Transverse colon (tissue), 4 donors: Measurements from ENCODE around the gene EEF1AKMT2. TPM values are rescaled to one million over a fixed set of nuclear protein-coding genes. Genes with fewer than 3 reads are reported as not detected.
A peak's percentile ranks its signal among the peaks of the same experiment; 100 is the strongest.

Experiments
- DNase-seq: peaks from one replicate; pipeline ENCODE4 v3.0.0-alpha.2; 2019
- H3K27ac ChIP-seq, 4 donors: fragments of 200-600 bp; sonication (generic); 2 replicates each; pipeline ENCODE4 v1.5.1; 2016 to 2018; ENCODE audit warnings: inconsistent platforms in 4 of 4
- H3K27me3 ChIP-seq: fragments of 200-600 bp; sonication (generic); 2 replicates; pipeline ENCODE4 v1.5.1; 2017; ENCODE audit warnings: inconsistent platforms
- H3K36me3 ChIP-seq, 4 donors: fragments of 200-600 bp; sonication (generic); 2 replicates each; pipeline ENCODE4 v1.5.1; 2017 to 2019; ENCODE audit warnings: inconsistent platforms in 4 of 4
- H3K4me1 ChIP-seq, 4 donors: fragments of 200-600 bp; sonication (generic); 2 replicates each; pipeline ENCODE4 v1.5.1; 2017 to 2020; ENCODE audit warnings: inconsistent platforms in 4 of 4
- H3K4me3 ChIP-seq, 4 donors: fragments of 200-600 bp; sonication (generic); 1 replicate in 1 of 4; 2 replicates in 3 of 4; pipeline versions ENCODE4 v1.5.1 to v1.6.1; 2017 to 2019; ENCODE audit warnings: inconsistent platforms in 4 of 4
- H3K9me3 ChIP-seq, 2 donors: fragments of 200-600 bp; sonication (generic); 2 replicates each; pipeline ENCODE4 v1.5.1; 2017 to 2019; ENCODE audit warnings: inconsistent platforms in 2 of 2
- EP300 ChIP-seq: sonication (generic); formaldehyde crosslinking; IDR thresholded peaks from one replicate; pipeline ENCODE4 v1.6.1; 2017; ENCODE audit warnings: antibody characterized with exemption, low read depth
- POLR2A ChIP-seq: fragments of 450-650 bp; IDR thresholded peaks from one replicate; pipeline ENCODE4 v1.6.1; 2016; ENCODE audit warnings: antibody characterized with exemption, mild to moderate bottlenecking, moderate library complexity
- POLR2AphosphoS5 ChIP-seq, 3 donors: sonication (generic); formaldehyde crosslinking; IDR thresholded peaks; one replicate each; pipeline ENCODE4 v1.6.1; 2016; ENCODE audit warnings: antibody characterized with exemption in 3 of 3
- WGBS, 2 donors: methylation state at CpG; one replicate each; pipeline ENCODE4 v1.1.5; 2018; ENCODE audit warnings: low coverage in 1 of 2; 5-methylcytosine and 5-hydroxymethylcytosine counted together
- in situ Hi-C, 4 donors: fragments of 200-750 bp; cut with MboI; loops; one replicate each; pipeline versions ENCODE4 v1.15.0 to v1.15.1; 2017; ENCODE audit warnings: low sequenced_read_pairs in 3 of 4, low pct_ligation_motif_present in 1 of 4, low pct_unique_long_range_greater_than_20kb in 1 of 4
- intact Hi-C: fragments of 100-400 bp; cut with DNase I; formaldehyde crosslinking; loops from one replicate; pipeline ENCODE4 v1.15.1; 2023; ENCODE audit warnings: low total_unique reads
- small RNA-seq, 4 donors: library from RNA; depleted of rRNA; stranded (forward); fragments of <200 nt; gene quantifications; one replicate each; pipeline ENCODE3, GENCODE V24; 2016
- total RNA-seq, 4 donors: library from RNA; depleted of rRNA; stranded (reverse); fragments of >200 nt; gene quantifications; one replicate each; pipeline ENCODE4 v1.1.0, GENCODE V29; 2016
- TF ChIP-seq, protein P1 (sequence below), 5 experiments: fragments of 200-600 bp in 3 of 5; fragments of 450-650 bp in 2 of 5; sonication (generic) in 3 of 5; IDR thresholded peaks; 1 replicate in 2 of 5; 2 replicates in 3 of 5; pipeline ENCODE4 v1.5.1; 2016 to 2017; ENCODE audit warnings: antibody characterized with exemption in 5 of 5, inconsistent platforms in 3 of 5, mild to moderate bottlenecking in 2 of 5, moderate library complexity in 1 of 5

EEF1AKMT2 gene
- total RNA-seq, 4 donors from 2014 or later: 5.2 to 19.1 (median 10.6) TPM

DNA sequence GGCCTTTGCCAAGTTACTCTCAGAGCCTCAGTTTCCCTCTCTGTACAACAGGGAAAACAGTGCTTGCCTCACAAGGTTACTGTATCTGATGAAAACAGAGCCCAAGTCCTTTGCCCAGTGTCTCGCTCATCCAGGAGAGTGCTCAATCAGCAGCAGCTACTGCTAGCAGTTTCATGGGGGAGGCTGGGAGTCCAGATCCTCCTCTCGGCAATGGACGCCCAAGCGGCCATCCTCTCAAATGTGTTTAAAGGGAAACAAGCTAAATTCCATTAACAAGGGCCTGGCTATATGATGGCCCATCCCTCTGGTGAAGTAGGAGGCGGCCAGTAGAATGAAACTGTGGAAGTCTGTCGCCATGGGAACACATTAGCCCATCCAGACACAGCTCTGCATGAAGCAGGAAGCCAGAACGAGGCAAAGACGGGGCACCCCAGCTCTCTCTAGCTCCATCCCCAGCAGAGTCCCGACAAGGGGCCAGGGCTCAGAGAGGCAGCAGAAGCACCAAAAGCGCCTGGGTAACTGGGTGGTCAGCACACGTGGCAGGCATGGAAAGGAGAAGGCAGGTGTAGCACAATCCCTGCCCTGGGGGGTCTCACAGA is 82.7 kb downstream of the EEF1AKMT2 start:
- 75% methylated on average over 10 of the region's 11 CpGs; no CpG with 5 or more reads in 1 of the 2 donors for WGBS, 2 donors
- H3K36me3 ChIP-seq: no peaks in the 10 kb centered on the region
- H3K4me1 ChIP-seq: peaks cover 57 to 82% (median 62%) of the 10 kb centered on the region in 4 donors
- no peak for DNase-seq
- H3K4me3 ChIP-seq: no peak overlapping the region
- no peaks in the 10 kb centered on the region for H3K9me3 ChIP-seq
- intact Hi-C loops (no loop called here), in situ Hi-C loops (no loop called here)
- H3K27ac ChIP-seq: peak overlapping the region; percentile 76 to 81 (median 79)
- no peaks in the 10 kb centered on the region for H3K27me3 ChIP-seq
- TF ChIP-seq POLR2A (no peak), EP300 (no peak), POLR2AphosphoS5 (IDR thresholded peaks at IDR 0.05) (no peak)
- TF ChIP-seq, protein P1, sequence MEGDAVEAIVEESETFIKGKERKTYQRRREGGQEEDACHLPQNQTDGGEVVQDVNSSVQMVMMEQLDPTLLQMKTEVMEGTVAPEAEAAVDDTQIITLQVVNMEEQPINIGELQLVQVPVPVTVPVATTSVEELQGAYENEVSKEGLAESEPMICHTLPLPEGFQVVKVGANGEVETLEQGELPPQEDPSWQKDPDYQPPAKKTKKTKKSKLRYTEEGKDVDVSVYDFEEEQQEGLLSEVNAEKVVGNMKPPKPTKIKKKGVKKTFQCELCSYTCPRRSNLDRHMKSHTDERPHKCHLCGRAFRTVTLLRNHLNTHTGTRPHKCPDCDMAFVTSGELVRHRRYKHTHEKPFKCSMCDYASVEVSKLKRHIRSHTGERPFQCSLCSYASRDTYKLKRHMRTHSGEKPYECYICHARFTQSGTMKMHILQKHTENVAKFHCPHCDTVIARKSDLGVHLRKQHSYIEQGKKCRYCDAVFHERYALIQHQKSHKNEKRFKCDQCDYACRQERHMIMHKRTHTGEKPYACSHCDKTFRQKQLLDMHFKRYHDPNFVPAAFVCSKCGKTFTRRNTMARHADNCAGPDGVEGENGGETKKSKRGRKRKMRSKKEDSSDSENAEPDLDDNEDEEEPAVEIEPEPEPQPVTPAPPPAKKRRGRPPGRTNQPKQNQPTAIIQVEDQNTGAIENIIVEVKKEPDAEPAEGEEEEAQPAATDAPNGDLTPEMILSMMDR (IDR thresholded peaks at IDR 0.05): no peak

DNA sequence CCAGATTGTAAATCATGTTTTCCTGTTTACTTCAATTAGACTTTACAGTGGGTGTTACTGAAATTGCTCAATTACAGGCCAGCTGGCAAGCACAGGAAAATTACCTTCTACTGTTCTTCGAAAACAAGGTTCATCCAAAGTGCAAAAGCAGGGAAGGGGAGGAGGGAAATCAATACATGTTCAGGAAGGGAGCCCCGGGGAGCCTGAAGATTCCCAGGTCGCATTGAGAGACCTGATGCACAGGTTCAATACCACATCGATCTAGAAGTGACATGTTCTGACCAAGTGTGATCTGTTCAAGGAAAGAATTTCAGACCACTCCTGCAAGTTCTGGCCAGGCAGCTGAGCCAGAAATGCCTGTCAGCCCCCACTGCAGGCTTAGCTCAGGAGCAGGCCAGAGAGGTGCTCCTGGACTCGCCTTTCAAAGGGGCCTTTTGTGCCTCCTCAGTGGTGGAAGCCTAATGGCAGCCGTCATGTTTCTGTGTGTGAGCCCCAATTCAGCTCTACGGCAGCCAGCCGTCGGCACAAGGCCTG is 83.4 kb downstream of the EEF1AKMT2 start:
- TF ChIP-seq EP300 (no peak), POLR2A (no peak), POLR2AphosphoS5 (IDR thresholded peaks at IDR 0.05) (peak in 2 of 3 donors; percentile 31 to 40)
- TF ChIP-seq, protein P1 (IDR thresholded peaks at IDR 0.05): no peak
- H3K9me3 ChIP-seq: no peaks in the 10 kb centered on the region
- no peak for DNase-seq
- no peaks in the 10 kb centered on the region for H3K27me3 ChIP-seq
- intact Hi-C loops: no loop called here
- no peaks in the 10 kb centered on the region for H3K36me3 ChIP-seq
- WGBS, 2 donors: 20 to 57% methylated on average over 3 to 9 of the region's 9 CpGs
- peaks cover 60 to 82% (median 67%) of the 10 kb centered on the region in 4 donors for H3K4me1 ChIP-seq
- in situ Hi-C loops: no loop called here
- no peak overlapping the region for H3K4me3 ChIP-seq
- H3K27ac ChIP-seq: peak overlapping the region; percentile 76 to 81 (median 79)

Small RNA genes lying within 50 kb of the gene (small RNA-seq; reads per million reads assigned to genes)
- gene RF00019: 0 reads per million in 4 donors

Other genes with a start within 250 kb of the EEF1AKMT2 start
- gene FAM53B, start 47.5 kb downstream of the EEF1AKMT2 start, total RNA-seq: 100 to 1,000 TPM in 1 of 4 donors, 10 to 100 TPM in 3; 41.0 to 110 (median 50.0) TPM
- 10 to 100 TPM in 3 of 4 donors, 1 to 10 TPM in 1; 2.2 to 16.2 (median 14.5) TPM for gene ABRAXAS2, start 9.9 kb upstream of the EEF1AKMT2 start, total RNA-seq
- gene ZRANB1, start 150.2 kb upstream of the EEF1AKMT2 start, total RNA-seq: 10 to 100 TPM in 3 of 4 donors, 1 to 10 TPM in 1; 8.4 to 24.0 (median 16.8) TPM